ENCODE data around the gene PIMREG.

PIMREG gene

DNA sequence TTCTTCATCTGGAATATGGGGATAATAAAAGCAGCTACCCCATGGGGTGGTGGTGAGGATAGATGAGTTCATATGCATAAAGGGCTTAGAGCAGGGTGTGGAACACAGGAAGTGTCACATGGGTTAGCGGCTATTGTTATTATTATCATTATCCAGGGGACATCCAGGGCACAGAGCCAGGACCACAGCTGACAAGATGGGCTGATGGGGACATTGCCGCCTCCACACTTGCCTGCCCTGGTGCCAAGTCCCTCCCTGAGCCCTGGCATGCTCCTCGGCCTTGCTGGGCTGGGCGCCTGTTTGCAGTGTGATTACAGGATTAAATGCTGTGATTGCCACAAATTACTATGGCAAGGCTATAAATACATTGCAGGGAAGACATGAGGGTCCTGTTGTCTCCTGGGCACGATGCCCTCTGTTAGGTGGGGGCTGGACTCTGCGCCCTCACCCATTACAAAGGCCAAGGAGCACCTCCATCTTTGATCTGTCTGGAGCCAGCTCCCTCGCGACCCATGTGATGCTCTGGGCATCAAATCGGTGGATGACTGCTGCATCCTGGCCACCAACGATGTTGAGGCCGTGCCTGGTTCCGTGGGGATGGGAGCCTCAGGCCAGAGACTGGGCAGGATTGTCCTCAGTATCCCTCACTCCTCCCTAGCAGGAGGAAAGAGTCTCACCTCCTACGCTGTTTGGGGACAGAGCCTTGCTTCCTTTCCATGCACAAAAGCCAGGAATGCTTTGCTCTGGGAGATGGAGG is 43.2 kb downstream of the PIMREG start:
- no peaks in the 10 kb centered on the region for H3K9me3 ChIP-seq (ENCODE audit: control insufficient read depth, insufficient read depth, low read length)
- no peak overlapping the region for H3K27ac ChIP-seq (ENCODE audit: low read depth, low read length)
- no peaks in the 10 kb centered on the region for H3F3A ChIP-seq (ENCODE audit: control insufficient read depth, insufficient read depth)
- no peaks in the 10 kb centered on the region for H3K4me1 ChIP-seq (ENCODE audit: control insufficient read depth, low read length)
- peaks cover 2% of the 10 kb centered on the region; the same call in 1 of the 2 replicates for H3K27me3 ChIP-seq (ENCODE audit: control insufficient read depth, low read length)
- H3K4me3 ChIP-seq (ENCODE audit: low read length): no peak overlapping the region
- H3K9me2 ChIP-seq (replicated peaks; ENCODE audit: control insufficient read depth, low read length): no peaks in the 10 kb centered on the region
- H4K20me1 ChIP-seq (ENCODE audit: control insufficient read depth, insufficient read depth, low read depth, low read length): no peaks in the 10 kb centered on the region
- H3K36me3 ChIP-seq (ENCODE audit: control insufficient read depth, low read length): no peaks in the 10 kb centered on the region
- no peaks in the 10 kb centered on the region for H3K79me2 ChIP-seq (ENCODE audit: control insufficient read depth, low read length)
- TF ChIP-seq, protein P1, sequence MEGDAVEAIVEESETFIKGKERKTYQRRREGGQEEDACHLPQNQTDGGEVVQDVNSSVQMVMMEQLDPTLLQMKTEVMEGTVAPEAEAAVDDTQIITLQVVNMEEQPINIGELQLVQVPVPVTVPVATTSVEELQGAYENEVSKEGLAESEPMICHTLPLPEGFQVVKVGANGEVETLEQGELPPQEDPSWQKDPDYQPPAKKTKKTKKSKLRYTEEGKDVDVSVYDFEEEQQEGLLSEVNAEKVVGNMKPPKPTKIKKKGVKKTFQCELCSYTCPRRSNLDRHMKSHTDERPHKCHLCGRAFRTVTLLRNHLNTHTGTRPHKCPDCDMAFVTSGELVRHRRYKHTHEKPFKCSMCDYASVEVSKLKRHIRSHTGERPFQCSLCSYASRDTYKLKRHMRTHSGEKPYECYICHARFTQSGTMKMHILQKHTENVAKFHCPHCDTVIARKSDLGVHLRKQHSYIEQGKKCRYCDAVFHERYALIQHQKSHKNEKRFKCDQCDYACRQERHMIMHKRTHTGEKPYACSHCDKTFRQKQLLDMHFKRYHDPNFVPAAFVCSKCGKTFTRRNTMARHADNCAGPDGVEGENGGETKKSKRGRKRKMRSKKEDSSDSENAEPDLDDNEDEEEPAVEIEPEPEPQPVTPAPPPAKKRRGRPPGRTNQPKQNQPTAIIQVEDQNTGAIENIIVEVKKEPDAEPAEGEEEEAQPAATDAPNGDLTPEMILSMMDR (IDR thresholded peaks at IDR 0.05; ENCODE audit: low read depth, low read length, poor library complexity, severe bottlenecking): no peak
- TF ChIP-seq EZH2phosphoT487 (IDR thresholded peaks at IDR 0.05; ENCODE audit: borderline replicate concordance, low read length): no peak
- H3K4me2 ChIP-seq (ENCODE audit: low read length): no peak overlapping the region

DNA sequence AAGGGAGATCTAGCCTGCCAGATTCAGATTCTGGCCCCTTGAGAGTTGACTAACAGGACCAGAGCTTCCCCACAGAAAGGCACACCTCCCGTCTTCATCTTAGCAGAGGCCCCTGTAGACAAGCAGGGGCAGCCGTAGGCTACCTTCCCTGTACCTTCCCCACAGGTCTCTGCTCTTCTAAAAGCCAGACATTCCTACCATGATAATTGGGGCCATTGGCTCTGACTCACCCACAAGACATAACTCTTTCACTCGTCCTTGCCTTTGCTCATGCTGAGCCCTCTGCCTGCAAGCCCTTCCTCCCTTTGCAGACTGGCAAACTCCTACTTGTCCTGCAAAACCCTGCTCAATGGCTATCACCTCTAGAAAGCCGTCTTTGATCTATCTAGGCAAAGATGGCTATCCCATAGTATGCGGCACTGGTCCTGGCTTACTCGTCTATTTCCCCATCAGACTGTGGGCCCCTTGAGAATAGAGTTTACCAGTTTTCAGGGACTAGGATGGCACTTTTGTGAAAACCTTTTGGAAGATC is 43.8 kb downstream of the PIMREG start:
- Histone ChIP-seq H3K9me2 (replicated peaks; ENCODE audit: control insufficient read depth, low read length) (no peaks in the 10 kb centered on the region), H4K20me1 (ENCODE audit: control insufficient read depth, insufficient read depth, low read depth, low read length) (no peaks in the 10 kb centered on the region), H3K4me1 (ENCODE audit: control insufficient read depth, low read length) (no peaks in the 10 kb centered on the region), H3K9me3 (ENCODE audit: control insufficient read depth, insufficient read depth, low read length) (no peaks in the 10 kb centered on the region), H3K4me3 (ENCODE audit: low read length) (no peak overlapping the region), H3K27me3 (ENCODE audit: control insufficient read depth, low read length) (peaks cover 2% of the 10 kb centered on the region; the same call in 1 of the 2 replicates), H3K4me2 (ENCODE audit: low read length) (no peak overlapping the region), H3K79me2 (ENCODE audit: control insufficient read depth, low read length) (no peaks in the 10 kb centered on the region), H3K27ac (ENCODE audit: low read depth, low read length) (no peak overlapping the region), H3F3A (ENCODE audit: control insufficient read depth, insufficient read depth) (no peaks in the 10 kb centered on the region), H3K36me3 (ENCODE audit: control insufficient read depth, low read length) (no peaks in the 10 kb centered on the region)
- TF ChIP-seq EZH2phosphoT487 (IDR thresholded peaks at IDR 0.05; ENCODE audit: borderline replicate concordance, low read length): no peak
- TF ChIP-seq, protein P1 (IDR thresholded peaks at IDR 0.05; ENCODE audit: low read depth, low read length, poor library complexity, severe bottlenecking): no peak

DNA sequence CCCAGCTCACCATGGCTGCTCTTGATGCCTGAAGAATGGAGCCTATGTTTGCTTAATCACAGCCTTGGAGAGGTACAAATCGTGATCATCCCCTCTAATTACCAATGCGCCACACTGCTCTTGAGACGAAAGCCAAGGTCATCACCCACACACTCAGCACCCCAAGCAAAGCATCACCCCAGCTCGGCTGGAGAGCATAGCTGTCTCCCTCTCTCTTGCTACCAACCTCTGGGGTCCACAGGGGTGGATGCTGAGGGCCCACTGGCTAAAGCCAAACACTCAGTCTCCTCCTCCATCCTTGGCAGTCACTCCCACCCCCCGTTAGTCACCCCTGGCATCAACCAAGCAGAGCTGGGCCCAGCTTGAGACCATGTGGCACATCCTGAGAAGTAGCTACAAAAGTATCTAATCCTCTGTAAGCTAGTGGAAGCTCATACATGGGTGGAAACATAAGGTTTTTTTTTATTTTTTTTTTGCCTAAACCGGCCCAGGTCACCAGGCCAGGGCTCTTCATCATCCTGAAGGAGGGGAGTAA is 44.8 kb downstream of the PIMREG start:
- Histone ChIP-seq H3K79me2 (ENCODE audit: control insufficient read depth, low read length) (no peaks in the 10 kb centered on the region), H3F3A (ENCODE audit: control insufficient read depth, insufficient read depth) (no peaks in the 10 kb centered on the region), H3K27me3 (ENCODE audit: control insufficient read depth, low read length) (peaks cover 2% of the 10 kb centered on the region; the same call in 1 of the 2 replicates), H3K36me3 (ENCODE audit: control insufficient read depth, low read length) (no peaks in the 10 kb centered on the region), H3K9me2 (replicated peaks; ENCODE audit: control insufficient read depth, low read length) (no peaks in the 10 kb centered on the region), H3K27ac (ENCODE audit: low read depth, low read length) (no peak overlapping the region), H3K4me2 (ENCODE audit: low read length) (no peak overlapping the region), H3K4me3 (ENCODE audit: low read length) (no peak overlapping the region), H4K20me1 (ENCODE audit: control insufficient read depth, insufficient read depth, low read depth, low read length) (no peaks in the 10 kb centered on the region), H3K4me1 (ENCODE audit: control insufficient read depth, low read length) (no peaks in the 10 kb centered on the region), H3K9me3 (ENCODE audit: control insufficient read depth, insufficient read depth, low read length) (no peaks in the 10 kb centered on the region)
- TF ChIP-seq EZH2phosphoT487 (IDR thresholded peaks at IDR 0.05; ENCODE audit: borderline replicate concordance, low read length): no peak
- TF ChIP-seq, protein P1 (IDR thresholded peaks at IDR 0.05; ENCODE audit: low read depth, low read length, poor library complexity, severe bottlenecking): no peak
